Sigmoid colon (tissue), 4 donors: ENCODE data around the gene GALNT17.

Experiments
- EP300 ChIP-seq, 4 donors: sonication (generic); formaldehyde crosslinking; IDR thresholded peaks; one replicate each; pipeline ENCODE4 v1.6.1; 2017; ENCODE audit warnings: antibody characterized with exemption in 4 of 4
- POLR2A ChIP-seq, 2 donors: fragments of 450-650 bp; IDR thresholded peaks; one replicate each; pipeline ENCODE4 v1.6.1; 2016; ENCODE audit warnings: antibody characterized with exemption in 2 of 2, mild to moderate bottlenecking in 2 of 2, moderate library complexity in 2 of 2
- TF ChIP-seq, protein P1 (sequence below), 4 experiments: fragments of 450-650 bp in 3 of 4; fragments of 200-600 bp in 1 of 4; IDR thresholded peaks; one replicate each; pipeline ENCODE4 v1.5.1; 2016 to 2019; ENCODE audit warnings: antibody characterized with exemption in 4 of 4, mild to moderate bottlenecking in 3 of 4, moderate library complexity in 2 of 4

DNA sequence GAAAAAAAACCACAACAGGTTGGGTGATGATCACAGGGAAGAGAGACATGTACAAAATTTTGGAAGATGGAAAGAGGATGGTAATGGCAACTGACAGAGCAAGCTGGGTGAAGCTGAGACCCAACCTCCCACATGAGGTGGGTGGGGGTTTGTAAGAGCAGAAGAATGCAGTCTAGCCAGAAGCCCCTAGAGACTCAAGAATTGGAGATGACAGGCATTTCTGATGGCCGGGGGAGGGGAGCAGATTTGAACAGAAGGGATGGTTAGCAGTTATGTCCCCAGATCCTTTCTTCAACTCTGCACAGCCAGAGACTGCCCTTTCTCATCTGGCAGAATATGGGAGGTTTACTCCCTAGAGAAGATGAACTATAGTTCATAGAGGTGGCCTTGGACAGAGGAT lies 208.0 kb downstream of the GALNT17 start:
- TF ChIP-seq, protein P1, sequence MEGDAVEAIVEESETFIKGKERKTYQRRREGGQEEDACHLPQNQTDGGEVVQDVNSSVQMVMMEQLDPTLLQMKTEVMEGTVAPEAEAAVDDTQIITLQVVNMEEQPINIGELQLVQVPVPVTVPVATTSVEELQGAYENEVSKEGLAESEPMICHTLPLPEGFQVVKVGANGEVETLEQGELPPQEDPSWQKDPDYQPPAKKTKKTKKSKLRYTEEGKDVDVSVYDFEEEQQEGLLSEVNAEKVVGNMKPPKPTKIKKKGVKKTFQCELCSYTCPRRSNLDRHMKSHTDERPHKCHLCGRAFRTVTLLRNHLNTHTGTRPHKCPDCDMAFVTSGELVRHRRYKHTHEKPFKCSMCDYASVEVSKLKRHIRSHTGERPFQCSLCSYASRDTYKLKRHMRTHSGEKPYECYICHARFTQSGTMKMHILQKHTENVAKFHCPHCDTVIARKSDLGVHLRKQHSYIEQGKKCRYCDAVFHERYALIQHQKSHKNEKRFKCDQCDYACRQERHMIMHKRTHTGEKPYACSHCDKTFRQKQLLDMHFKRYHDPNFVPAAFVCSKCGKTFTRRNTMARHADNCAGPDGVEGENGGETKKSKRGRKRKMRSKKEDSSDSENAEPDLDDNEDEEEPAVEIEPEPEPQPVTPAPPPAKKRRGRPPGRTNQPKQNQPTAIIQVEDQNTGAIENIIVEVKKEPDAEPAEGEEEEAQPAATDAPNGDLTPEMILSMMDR (IDR thresholded peaks at IDR 0.05), result no peak
- TF ChIP-seq EP300 (IDR thresholded peaks at IDR 0.05) (no peak), POLR2A (IDR thresholded peaks at IDR 0.05) (no peak)
